HCT116 (cell line): ENCODE measurements around the gene PRTG.

Source experiments
- EZH2 ChIP-seq: fragments of 200-600 bp; sonication (generic); IDR thresholded peaks from 2 replicates; pipeline ENCODE4 v1.6.1; 2017; ENCODE audit warnings: antibody characterized with exemption, mixed run types
- EZH2phosphoT487 ChIP-seq: fragments of 200-600 bp; IDR thresholded peaks from 2 replicates; pipeline ENCODE4 v1.6.1; 2018; ENCODE audit warnings: antibody characterized with exemption, borderline replicate concordance
- POLR2A ChIP-seq: IDR thresholded peaks from 2 replicates; pipeline ENCODE4 v1.7.0; 2011; ENCODE audit warnings: borderline replicate concordance; ENCODE audit not compliant: insufficient read depth, insufficient read length; ENCODE audit errors: extremely low read depth
- POLR2AphosphoS5 ChIP-seq: IDR thresholded peaks from 2 replicates; pipeline ENCODE4 v1.6.1; 2011; ENCODE audit warnings: mild to moderate bottlenecking, low read depth, low read length, moderate library complexity
- RAD21 ChIP-seq: IDR thresholded peaks from 2 replicates; pipeline ENCODE4 v1.6.1; 2012; ENCODE audit warnings: low read depth, mild to moderate bottlenecking
- SIN3A ChIP-seq: IDR thresholded peaks from 2 replicates; pipeline ENCODE4 v1.6.1; 2012; ENCODE audit warnings: low read depth
- SRF ChIP-seq: IDR thresholded peaks from 2 replicates; pipeline ENCODE4 v1.6.1; 2012; ENCODE audit warnings: low read depth
- YY1 ChIP-seq: IDR thresholded peaks from 2 replicates; pipeline ENCODE4 v1.6.1; 2011; ENCODE audit warnings: low read length, low read depth, moderate library complexity, mild to moderate bottlenecking; ENCODE audit not compliant: insufficient replicate concordance; ENCODE audit errors: extremely low read depth
- ZFX ChIP-seq: fragments of 450-650 bp; IDR thresholded peaks from 2 replicates; pipeline ENCODE4 v1.6.1; 2017
- ZNF274 ChIP-seq: fragments of 200-500 bp; sonication (Bioruptor generic); IDR thresholded peaks from 2 replicates; pipeline ENCODE4 v1.6.1; 2014; ENCODE audit warnings: mild to moderate bottlenecking, low read depth, low read length, inconsistent platforms
- TF ChIP-seq, protein P1 (sequence below), 3 experiments: fragments of 200-600 bp in 1 of 3; sonication (generic) in 1 of 3; IDR thresholded peaks in 2 of 3; conservative IDR thresholded peaks in 1 of 3; 2 replicates each; pipeline ENCODE4 v1.5.1; 2012 to 2017; ENCODE audit warnings: low read depth in 2 of 3, low read length in 2 of 3, antibody characterized with exemption in 1 of 3, borderline replicate concordance in 1 of 3, control low read depth in 1 of 3, mild to moderate bottlenecking in 1 of 3, mixed read lengths in 1 of 3, mixed run types in 1 of 3, moderate library complexity in 1 of 3; ENCODE audit not compliant: insufficient read depth in 1 of 3
- TF ChIP-seq, protein P2 (sequence below): IDR thresholded peaks from 2 replicates; pipeline ENCODE4 v1.6.1; 2012; ENCODE audit warnings: low read depth
- TF ChIP-seq, protein P3 (sequence below): IDR thresholded peaks from 2 replicates; pipeline ENCODE4 v1.6.1; 2012

DNA sequence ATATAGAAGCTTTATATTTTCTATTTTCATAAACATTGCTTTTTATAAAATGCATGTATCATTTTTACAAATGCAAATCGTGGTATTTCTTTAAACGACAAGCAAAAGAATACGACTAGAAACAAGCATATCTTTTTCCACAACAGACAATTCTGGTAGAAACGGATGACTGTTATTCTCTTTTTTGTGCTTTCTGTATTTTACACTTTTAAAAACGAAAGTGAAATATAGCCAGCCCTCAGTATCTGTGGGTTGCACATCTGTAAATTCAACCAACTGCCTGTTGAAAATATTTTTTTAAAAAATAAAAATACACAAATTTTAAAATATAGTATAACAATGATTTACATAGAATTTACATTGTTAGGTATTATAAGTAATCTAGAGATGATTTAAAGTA is 61.3 kb downstream of the PRTG start:
- TF ChIP-seq, protein P1, sequence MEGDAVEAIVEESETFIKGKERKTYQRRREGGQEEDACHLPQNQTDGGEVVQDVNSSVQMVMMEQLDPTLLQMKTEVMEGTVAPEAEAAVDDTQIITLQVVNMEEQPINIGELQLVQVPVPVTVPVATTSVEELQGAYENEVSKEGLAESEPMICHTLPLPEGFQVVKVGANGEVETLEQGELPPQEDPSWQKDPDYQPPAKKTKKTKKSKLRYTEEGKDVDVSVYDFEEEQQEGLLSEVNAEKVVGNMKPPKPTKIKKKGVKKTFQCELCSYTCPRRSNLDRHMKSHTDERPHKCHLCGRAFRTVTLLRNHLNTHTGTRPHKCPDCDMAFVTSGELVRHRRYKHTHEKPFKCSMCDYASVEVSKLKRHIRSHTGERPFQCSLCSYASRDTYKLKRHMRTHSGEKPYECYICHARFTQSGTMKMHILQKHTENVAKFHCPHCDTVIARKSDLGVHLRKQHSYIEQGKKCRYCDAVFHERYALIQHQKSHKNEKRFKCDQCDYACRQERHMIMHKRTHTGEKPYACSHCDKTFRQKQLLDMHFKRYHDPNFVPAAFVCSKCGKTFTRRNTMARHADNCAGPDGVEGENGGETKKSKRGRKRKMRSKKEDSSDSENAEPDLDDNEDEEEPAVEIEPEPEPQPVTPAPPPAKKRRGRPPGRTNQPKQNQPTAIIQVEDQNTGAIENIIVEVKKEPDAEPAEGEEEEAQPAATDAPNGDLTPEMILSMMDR (IDR thresholded peaks at IDR 0.05 in 2 of 3, conservative IDR thresholded peaks at IDR 0.05 in 1 of 3; ENCODE audit: borderline replicate concordance in 1 of 3, insufficient read depth in 1 of 3, low read depth in 2 of 3, low read length in 2 of 3), result no peak
- TF ChIP-seq, protein P2, sequence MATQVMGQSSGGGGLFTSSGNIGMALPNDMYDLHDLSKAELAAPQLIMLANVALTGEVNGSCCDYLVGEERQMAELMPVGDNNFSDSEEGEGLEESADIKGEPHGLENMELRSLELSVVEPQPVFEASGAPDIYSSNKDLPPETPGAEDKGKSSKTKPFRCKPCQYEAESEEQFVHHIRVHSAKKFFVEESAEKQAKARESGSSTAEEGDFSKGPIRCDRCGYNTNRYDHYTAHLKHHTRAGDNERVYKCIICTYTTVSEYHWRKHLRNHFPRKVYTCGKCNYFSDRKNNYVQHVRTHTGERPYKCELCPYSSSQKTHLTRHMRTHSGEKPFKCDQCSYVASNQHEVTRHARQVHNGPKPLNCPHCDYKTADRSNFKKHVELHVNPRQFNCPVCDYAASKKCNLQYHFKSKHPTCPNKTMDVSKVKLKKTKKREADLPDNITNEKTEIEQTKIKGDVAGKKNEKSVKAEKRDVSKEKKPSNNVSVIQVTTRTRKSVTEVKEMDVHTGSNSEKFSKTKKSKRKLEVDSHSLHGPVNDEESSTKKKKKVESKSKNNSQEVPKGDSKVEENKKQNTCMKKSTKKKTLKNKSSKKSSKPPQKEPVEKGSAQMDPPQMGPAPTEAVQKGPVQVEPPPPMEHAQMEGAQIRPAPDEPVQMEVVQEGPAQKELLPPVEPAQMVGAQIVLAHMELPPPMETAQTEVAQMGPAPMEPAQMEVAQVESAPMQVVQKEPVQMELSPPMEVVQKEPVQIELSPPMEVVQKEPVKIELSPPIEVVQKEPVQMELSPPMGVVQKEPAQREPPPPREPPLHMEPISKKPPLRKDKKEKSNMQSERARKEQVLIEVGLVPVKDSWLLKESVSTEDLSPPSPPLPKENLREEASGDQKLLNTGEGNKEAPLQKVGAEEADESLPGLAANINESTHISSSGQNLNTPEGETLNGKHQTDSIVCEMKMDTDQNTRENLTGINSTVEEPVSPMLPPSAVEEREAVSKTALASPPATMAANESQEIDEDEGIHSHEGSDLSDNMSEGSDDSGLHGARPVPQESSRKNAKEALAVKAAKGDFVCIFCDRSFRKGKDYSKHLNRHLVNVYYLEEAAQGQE, result no peak
- TF ChIP-seq RAD21 (no peak), POLR2A (no peak), YY1 (no peak), ZFX (no peak), POLR2AphosphoS5 (no peak), EZH2 (no peak), SRF (no peak), SIN3A (no peak), EZH2phosphoT487 (no peak), ZNF274 (no peak)
- TF ChIP-seq, protein P3, sequence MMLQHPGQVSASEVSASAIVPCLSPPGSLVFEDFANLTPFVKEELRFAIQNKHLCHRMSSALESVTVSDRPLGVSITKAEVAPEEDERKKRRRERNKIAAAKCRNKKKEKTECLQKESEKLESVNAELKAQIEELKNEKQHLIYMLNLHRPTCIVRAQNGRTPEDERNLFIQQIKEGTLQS, result no peak
